ENCODE results near the gene APC2.
"Not testable (repeated sequence)": the region's sequence is repeated elsewhere in the genome, so short reads cannot be mapped to it uniquely, and the experiment has no call there.

Gene APC2

DNA sequence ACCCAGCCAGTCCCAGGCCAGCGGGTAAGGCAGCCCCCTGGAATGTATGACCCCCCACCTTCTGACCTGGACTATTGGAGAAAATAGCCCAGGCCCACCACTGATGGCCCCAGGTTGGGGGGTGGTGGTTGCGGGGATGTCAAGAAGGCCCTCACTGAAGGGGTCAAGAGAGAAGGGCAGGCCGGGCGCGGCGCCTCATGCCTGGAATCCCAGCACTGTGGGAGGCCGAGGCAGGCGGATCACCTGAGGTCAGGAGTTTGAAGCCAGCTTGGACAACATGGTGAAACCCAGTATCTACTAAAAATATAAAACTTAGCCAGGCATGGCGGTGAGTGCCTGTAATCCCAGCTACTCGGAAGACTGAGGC lies 64.4 kb downstream of the APC2 start:
- no peak for DNase-seq

DNA sequence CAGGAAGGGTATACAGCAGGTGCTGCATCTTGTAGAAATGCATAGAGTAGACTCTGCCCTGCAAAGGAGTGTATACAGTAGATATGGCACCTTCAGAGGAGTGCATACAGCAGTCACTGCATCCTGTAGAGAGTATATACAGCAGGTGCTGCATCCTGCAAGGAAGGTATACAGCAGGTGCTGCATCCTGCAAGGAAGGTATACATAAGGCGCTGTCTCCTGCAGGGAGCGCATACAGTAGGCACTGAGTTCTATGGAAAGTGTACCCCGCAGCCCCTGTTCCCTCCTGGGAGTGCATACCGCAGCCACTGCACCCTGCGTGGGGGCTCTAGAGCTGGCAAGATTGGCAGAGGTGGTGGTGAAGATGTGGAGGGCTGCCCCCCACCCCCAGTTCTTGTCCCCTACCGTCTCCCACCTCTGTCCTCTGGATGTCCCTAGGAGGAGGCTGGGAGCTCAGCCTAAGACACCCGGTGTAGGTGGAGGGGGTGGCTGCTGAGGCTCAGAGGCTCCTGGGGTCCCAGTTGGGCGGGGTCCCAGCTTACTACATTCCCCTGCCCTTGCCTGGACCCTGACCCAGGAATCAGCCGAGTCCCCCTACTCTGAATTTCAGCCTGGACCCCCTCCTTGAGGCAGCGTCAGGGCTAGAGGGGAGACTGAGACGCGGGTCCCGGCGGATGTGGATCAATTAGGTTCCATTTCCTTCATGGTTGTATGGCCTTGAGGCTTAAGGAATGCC lies 65.2 kb downstream of the APC2 start:
- no peak for DNase-seq

DNA sequence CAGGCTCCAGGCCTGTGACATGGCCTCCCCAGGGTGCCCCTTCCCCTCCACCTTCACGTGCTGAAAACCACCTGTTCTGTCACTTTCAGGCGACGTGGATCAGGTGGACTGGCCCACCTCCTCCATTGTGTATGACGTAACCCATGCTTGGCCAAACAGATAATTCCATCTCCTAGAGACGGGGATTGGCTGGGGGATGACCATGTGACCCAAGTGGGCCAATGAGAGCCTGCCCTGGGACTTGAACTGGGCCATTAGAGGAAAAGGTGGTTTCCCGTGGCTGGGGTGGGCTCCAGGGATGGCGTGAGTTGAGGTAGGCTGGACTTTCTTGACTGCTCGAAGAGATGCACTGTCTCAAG lies 66.5 kb downstream of the APC2 start:
- no peak for DNase-seq

DNA sequence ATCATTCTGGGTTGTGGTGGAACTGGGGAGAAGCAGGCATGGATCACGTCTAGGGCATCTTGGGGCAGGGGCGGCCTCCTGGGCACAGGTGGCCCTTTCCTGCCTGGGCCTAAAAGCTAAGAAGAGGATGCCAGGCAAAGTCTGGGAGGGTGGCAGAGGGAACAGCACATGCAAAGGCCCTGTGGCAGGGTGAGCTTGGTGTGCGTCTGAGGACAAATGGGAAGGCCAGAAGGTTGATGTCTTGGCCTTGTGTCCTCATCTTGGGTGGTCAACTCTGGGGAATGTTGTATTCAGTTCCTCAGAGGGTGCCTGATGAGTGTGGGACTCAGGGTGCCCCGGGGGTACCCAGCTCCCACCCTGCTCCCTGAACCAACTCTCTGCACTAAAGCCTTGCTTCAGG lies 68.5 kb downstream of the APC2 start:
- no peak for DNase-seq

DNA sequence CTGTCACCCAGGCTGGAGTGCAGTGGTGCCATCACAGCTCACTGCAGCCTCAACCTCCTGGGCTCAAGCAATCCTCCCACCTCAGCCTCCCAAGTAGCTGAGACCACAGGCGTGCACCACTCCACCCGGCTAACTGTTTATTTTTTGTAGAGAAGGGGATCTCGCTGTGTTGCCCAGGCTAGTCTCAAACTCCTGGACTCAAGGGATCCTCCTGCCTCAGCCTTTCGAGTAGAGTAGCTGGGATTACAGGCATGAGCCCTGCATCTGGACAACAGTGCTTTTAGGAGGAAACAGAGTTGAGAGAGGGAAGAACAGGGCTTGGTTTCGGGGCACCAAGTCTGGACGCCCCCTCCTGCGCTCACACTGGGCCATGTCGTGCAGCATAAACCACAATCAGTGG lies 69.9 kb downstream of the APC2 start:
- DNase-seq: not testable (repeated sequence)

DNA sequence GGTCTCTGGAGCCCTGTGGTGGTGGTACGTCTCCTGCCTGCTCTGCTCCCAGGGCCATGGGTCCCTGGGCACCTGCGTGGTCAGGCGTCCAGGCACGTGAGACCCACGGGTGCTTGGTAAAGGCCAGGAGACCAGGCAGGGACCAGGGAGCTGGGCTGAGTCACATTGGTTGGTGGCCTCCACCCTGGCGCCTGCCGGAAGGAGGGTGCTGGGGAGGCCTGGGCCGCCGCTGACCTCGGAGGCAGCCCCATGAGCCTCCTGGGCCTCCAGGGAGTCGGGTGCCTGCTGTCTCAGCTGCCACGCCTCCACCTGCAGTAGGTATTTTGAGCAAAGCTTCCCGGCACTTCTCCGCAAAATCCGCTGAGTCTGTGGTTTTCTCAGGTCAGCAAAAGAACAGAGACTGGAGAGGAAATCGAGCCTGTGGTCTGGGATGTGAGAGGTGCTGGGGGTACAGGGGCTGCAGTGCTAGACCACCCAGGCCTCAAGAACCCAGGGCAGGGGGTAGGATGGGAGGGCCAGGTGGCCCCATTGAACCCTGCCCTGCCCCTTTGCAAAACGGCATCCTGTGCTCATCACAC lies 70.4 kb downstream of the APC2 start:
- no peak for DNase-seq

DNA sequence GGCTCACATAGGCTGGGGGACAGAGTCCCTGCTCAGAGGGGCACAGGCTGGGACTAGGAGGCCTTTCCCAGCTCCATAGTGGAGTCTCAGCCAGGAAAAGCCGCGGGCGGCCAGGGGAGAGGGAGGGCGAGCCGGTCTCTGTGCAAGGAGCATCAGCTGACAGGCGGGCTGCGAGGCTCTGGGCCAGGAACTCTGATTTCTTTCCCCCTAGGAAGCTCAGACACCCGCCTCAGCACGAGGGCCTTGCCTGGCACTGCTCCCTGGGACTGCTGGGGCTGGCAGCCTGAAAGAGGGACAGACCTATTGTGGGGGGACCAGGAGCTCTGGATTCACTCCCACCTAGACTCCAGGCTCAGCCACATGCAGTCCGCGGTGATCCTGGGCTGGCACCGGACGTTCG lies 71.7 kb downstream of the APC2 start:
- no peak for DNase-seq

DNA sequence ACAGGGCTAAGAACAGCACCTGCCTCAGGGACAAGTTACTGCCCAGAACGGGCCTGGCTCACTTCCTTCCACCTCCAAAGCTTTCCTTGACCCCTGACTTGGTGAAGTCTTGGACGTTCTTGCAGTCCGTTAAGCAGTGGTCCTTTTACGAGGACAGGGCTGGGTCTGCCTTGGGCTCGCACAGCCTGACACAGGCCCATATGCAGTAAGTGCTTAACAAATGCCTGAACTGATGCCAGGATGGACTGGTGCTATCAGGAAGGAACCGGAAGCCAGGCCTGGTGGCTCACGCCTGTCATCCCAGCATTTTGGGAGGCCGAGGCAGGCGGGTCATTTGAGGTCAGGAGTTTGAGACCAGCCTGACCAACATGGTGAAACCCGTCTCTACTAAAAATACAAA lies 72.1 kb downstream of the APC2 start:
- DNase-seq: no peak

DNA sequence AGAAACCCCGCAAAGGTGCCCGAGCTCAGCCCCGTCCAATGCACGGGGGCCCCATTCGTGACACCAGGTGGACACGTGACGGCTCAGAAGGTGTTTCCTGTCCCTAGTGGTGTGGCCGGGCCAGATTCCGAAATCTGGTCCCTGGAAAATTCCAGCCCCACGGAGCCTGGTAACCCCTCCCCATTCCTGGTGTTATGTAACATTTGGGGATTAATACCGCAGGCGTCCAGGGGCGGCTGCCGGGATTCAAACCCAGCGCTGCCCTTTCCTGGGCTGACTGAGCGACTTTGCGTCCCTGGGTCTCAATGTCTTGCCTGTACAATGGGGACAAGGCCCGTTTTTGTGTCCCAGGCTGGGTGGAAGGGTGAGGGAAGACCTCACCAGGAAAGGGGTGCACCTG lies 72.9 kb downstream of the APC2 start:
- no peak for DNase-seq
